ENCODE measurements around the gene THAP8. TPM values are rescaled to one million over a fixed set of nuclear protein-coding genes. Genes with fewer than 3 reads are reported as not detected.

THAP8 gene
- total and polyA plus RNA-seq, 2 donors (not counting 3 experiments of a cell fraction or from before 2014, with no cell fraction given), result 2.9 to 6.6 TPM

DNA sequence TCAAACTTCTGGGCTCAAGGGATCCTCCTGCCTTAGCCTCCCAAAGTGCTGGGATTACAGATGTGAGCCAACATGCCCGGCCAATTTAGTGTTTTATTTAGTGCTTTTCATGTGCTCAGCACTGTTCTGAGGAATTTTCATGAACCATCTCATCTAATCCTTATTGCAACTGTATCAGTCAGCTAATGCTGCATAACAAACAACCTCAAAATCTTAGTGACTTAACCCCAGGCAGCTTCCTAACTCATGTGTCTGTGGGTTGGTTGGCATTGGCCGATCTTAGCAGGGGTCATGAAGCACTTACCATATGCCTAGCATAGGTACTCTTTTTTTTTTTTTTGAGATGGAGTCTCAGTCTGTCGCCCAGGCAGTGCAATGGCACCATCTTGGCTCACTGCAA, 65.3 kb downstream of the THAP8 start:
- H3K9me3 ChIP-seq (replicated peaks; ENCODE audit: control insufficient read depth, insufficient read depth, low read length), result no peaks in the 10 kb centered on the region
- no peaks in the 10 kb centered on the region for H3K36me3 ChIP-seq (ENCODE audit: control insufficient read depth in 2 of 2, extremely low read depth in 1 of 2, insufficient read depth in 2 of 2, low read length in 2 of 2)
- no TSS peak for BruUV-seq (replicated peaks)
- no peak overlapping the region for H2AFZ ChIP-seq (ENCODE audit: low read depth, low read length)
- CTCF ChIA-PET, result no interaction called here
- no peaks in the 10 kb centered on the region for H3K79me2 ChIP-seq (ENCODE audit: control insufficient read depth, insufficient read depth, low read length)
- no peak overlapping the region for H3K4me2 ChIP-seq (ENCODE audit: insufficient read depth, low read length)
- peaks cover 5 to 11% of the 10 kb centered on the region in 2 experiments for H3K27me3 ChIP-seq (ENCODE audit: control insufficient read depth in 2 of 2, insufficient read depth in 2 of 2, low read length in 2 of 2)
- intact Hi-C loops (cut with micrococcal nuclease), result no loop called here
- dilution Hi-C loops (cut with MboI; ENCODE audit: extremely low pct_ligation_motif_present, low sequenced_read_pairs), result no loop called here
- no peaks in the 10 kb centered on the region for H3K4me1 ChIP-seq (ENCODE audit: control insufficient read depth, extremely low read depth, insufficient read depth, low read length)
- POLR2A ChIA-PET, result no interaction called here
- H3K4me3 ChIP-seq (replicated peaks in 1 of 3; ENCODE audit: insufficient read depth in 1 of 3, low read depth in 1 of 3, low read length in 3 of 3), result no peak overlapping the region
- no peak for DNase-seq (ENCODE audit: low read depth, low spot score)
- no peak overlapping the region for H3K27ac ChIP-seq (ENCODE audit: insufficient read depth, low read depth, low read length)
- no peaks in the 10 kb centered on the region for H3K9me1 ChIP-seq (replicated peaks; ENCODE audit: control insufficient read depth, extremely low read depth, insufficient read depth, low read length)
- H4K20me1 ChIP-seq (replicated peaks; ENCODE audit: control insufficient read depth, extremely low read depth, insufficient read depth, low read length), result no peaks in the 10 kb centered on the region
- H3K9ac ChIP-seq (replicated peaks; ENCODE audit: extremely low read depth, insufficient read depth, low read length), result no peak overlapping the region
- FAIRE-seq, result no peak
- no peak for TF ChIP-seq GATA2 (IDR thresholded peaks at IDR 0.05; ENCODE audit: insufficient read depth, insufficient read length, low read depth, low read length)
- TF ChIP-seq EZH2 (IDR thresholded peaks at IDR 0.05; ENCODE audit: borderline replicate concordance, low read depth, low read length, severe bottlenecking), result no peak
- TF ChIP-seq JUN (IDR thresholded peaks at IDR 0.05; ENCODE audit: borderline replicate concordance, insufficient read depth, insufficient read length, low read depth), result no peak
- no peak for TF ChIP-seq FOS (IDR thresholded peaks at IDR 0.05; ENCODE audit: borderline replicate concordance, insufficient read depth, low read length)

- Histone ChIP-seq H2AFZ (ENCODE audit: low read depth, low read length) (no peak overlapping the region), H4K20me1 (replicated peaks; ENCODE audit: control insufficient read depth, extremely low read depth, insufficient read depth, low read length) (no peaks in the 10 kb centered on the region), H3K36me3 (ENCODE audit: control insufficient read depth in 2 of 2, extremely low read depth in 1 of 2, insufficient read depth in 2 of 2, low read length in 2 of 2) (no peaks in the 10 kb centered on the region), H3K4me1 (ENCODE audit: control insufficient read depth, extremely low read depth, insufficient read depth, low read length) (no peaks in the 10 kb centered on the region), H3K9me1 (replicated peaks; ENCODE audit: control insufficient read depth, extremely low read depth, insufficient read depth, low read length) (no peaks in the 10 kb centered on the region), H3K4me2 (ENCODE audit: insufficient read depth, low read length) (no peak overlapping the region), H3K27me3 (ENCODE audit: control insufficient read depth in 2 of 2, insufficient read depth in 2 of 2, low read length in 2 of 2) (peaks cover 5 to 11% of the 10 kb centered on the region in 2 experiments), H3K4me3 (replicated peaks in 1 of 3; ENCODE audit: insufficient read depth in 1 of 3, low read depth in 1 of 3, low read length in 3 of 3) (no peak overlapping the region), H3K9ac (replicated peaks; ENCODE audit: extremely low read depth, insufficient read depth, low read length) (no peak overlapping the region), H3K9me3 (replicated peaks; ENCODE audit: control insufficient read depth, insufficient read depth, low read length) (no peaks in the 10 kb centered on the region), H3K79me2 (ENCODE audit: control insufficient read depth, insufficient read depth, low read length) (no peaks in the 10 kb centered on the region), H3K27ac (ENCODE audit: insufficient read depth, low read depth, low read length) (no peak overlapping the region)
- ChIA-PET CTCF (interaction anchor here (0.6 to 0.7 kb wide), 3 partner anchors 8 to 73 kb away, joined by 3 to 5 read pairs (median 3); no protein-coding TSS in a partner anchor), POLR2A (no interaction called here)
- dilution Hi-C loops (cut with MboI; ENCODE audit: extremely low pct_ligation_motif_present, low sequenced_read_pairs) (no loop called here), intact Hi-C loops (cut with micrococcal nuclease) (no loop called here)
- DNase-seq (ENCODE audit: low read depth, low spot score), result no peak
- FAIRE-seq, result no peak
- BruUV-seq (replicated peaks), result no TSS peak
- TF ChIP-seq EZH2 (IDR thresholded peaks at IDR 0.05; ENCODE audit: borderline replicate concordance, low read depth, low read length, severe bottlenecking) (no peak), FOS (IDR thresholded peaks at IDR 0.05; ENCODE audit: borderline replicate concordance, insufficient read depth, low read length) (no peak), POLR2A (IDR thresholded peaks at IDR 0.05; ENCODE audit: low read depth, low read length) (no peak), POLR2AphosphoS5 (IDR thresholded peaks at IDR 0.05; ENCODE audit: insufficient read depth, low read depth, low read length) (no peak), JUN (IDR thresholded peaks at IDR 0.05; ENCODE audit: borderline replicate concordance, insufficient read depth, insufficient read length, low read depth) (no peak), GATA2 (IDR thresholded peaks at IDR 0.05; ENCODE audit: insufficient read depth, insufficient read length, low read depth, low read length) (no peak), MYC (IDR thresholded peaks at IDR 0.05; ENCODE audit: low read depth, low read length) (no peak)
- TF ChIP-seq, protein P1, sequence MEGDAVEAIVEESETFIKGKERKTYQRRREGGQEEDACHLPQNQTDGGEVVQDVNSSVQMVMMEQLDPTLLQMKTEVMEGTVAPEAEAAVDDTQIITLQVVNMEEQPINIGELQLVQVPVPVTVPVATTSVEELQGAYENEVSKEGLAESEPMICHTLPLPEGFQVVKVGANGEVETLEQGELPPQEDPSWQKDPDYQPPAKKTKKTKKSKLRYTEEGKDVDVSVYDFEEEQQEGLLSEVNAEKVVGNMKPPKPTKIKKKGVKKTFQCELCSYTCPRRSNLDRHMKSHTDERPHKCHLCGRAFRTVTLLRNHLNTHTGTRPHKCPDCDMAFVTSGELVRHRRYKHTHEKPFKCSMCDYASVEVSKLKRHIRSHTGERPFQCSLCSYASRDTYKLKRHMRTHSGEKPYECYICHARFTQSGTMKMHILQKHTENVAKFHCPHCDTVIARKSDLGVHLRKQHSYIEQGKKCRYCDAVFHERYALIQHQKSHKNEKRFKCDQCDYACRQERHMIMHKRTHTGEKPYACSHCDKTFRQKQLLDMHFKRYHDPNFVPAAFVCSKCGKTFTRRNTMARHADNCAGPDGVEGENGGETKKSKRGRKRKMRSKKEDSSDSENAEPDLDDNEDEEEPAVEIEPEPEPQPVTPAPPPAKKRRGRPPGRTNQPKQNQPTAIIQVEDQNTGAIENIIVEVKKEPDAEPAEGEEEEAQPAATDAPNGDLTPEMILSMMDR (IDR thresholded peaks at IDR 0.05; ENCODE audit: extremely low read depth in 1 of 2, insufficient read depth in 1 of 2, low read depth in 1 of 2, low read length in 2 of 2), result no peak
- TF ChIP-seq, protein P2, sequence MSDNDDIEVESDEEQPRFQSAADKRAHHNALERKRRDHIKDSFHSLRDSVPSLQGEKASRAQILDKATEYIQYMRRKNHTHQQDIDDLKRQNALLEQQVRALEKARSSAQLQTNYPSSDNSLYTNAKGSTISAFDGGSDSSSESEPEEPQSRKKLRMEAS (IDR thresholded peaks at IDR 0.05; ENCODE audit: insufficient read depth, insufficient read length), result no peak
Observed at GRCh38 chr19:35987571-35987896, 66.6 kb downstream of the THAP8 start.
